Duodenal mucosa (tissue), 2 donors: ENCODE measurements around the gene GALNT6.

Experiments
- H3K27ac ChIP-seq: one replicate; pipeline ENCODE4 v1.7.0; 2013; ENCODE audit warnings: low read depth, low read length
- H3K27me3 ChIP-seq, 2 donors: one replicate each; pipeline ENCODE4 v1.7.0; 2013; ENCODE audit warnings: low read length in 2 of 2, control low read depth in 1 of 2; ENCODE audit not compliant: insufficient read depth in 2 of 2, control insufficient read depth in 1 of 2
- H3K36me3 ChIP-seq, 2 donors: one replicate each; pipeline ENCODE4 v1.7.0; 2013; ENCODE audit warnings: low read length in 2 of 2, control low read depth in 1 of 2; ENCODE audit not compliant: insufficient read depth in 2 of 2, control insufficient read depth in 1 of 2
- H3K4me1 ChIP-seq, 2 donors: one replicate each; pipeline ENCODE4 v1.7.0; 2013; ENCODE audit warnings: low read length in 2 of 2, control low read depth in 1 of 2; ENCODE audit not compliant: insufficient read depth in 2 of 2, control insufficient read depth in 1 of 2
- H3K4me3 ChIP-seq, 2 donors: one replicate each; pipeline ENCODE4 v1.7.0; 2013; ENCODE audit warnings: low read length in 2 of 2, low read depth in 1 of 2
- H3K9ac ChIP-seq, 2 donors: one replicate each; pipeline ENCODE4 v1.7.0; 2013; ENCODE audit warnings: low read length in 2 of 2, low read depth in 1 of 2
- H3K9me3 ChIP-seq, 2 donors: one replicate each; pipeline ENCODE4 v1.7.0; 2013; ENCODE audit warnings: low read length in 2 of 2, control low read depth in 1 of 2; ENCODE audit not compliant: control insufficient read depth in 1 of 2

Gene GALNT6

GRCh38 chr12:51424094-51424661 is 33.0 kb upstream of the GALNT6 start:
- Histone ChIP-seq H3K27ac (no peak overlapping the region), H3K36me3 (no peaks in the 10 kb centered on the region), H3K4me1 (peaks cover 0 to 9% of the 10 kb centered on the region in 2 donors), H3K9ac (no peak overlapping the region), H3K4me3 (peak overlapping the region; percentile 41 to 50), H3K27me3 (peaks cover 3 to 20% of the 10 kb centered on the region in 2 donors), H3K9me3 (no peaks in the 10 kb centered on the region)

GRCh38 chr12:51421266-51421884 is 30.2 kb upstream of the GALNT6 start:
- H3K27me3 ChIP-seq: peaks cover 3 to 20% of the 10 kb centered on the region in 2 donors
- H3K9me3 ChIP-seq: no peaks in the 10 kb centered on the region
- no peak overlapping the region for H3K4me3 ChIP-seq
- peaks cover 0 to 9% of the 10 kb centered on the region in 2 donors for H3K4me1 ChIP-seq
- H3K36me3 ChIP-seq: no peaks in the 10 kb centered on the region
- no peak overlapping the region for H3K27ac ChIP-seq
- H3K9ac ChIP-seq: no peak overlapping the region

- H3K9ac ChIP-seq: no peak overlapping the region
Observed at GRCh38 chr12:51419425-51420193, 28.4 kb upstream of the GALNT6 start.

GRCh38 chr12:51417826-51418225 is 26.6 kb upstream of the GALNT6 start:
- Histone ChIP-seq H3K36me3 (no peaks in the 10 kb centered on the region), H3K4me1 (no peaks in the 10 kb centered on the region), H3K9ac (no peak overlapping the region), H3K27ac (no peak overlapping the region), H3K4me3 (no peak overlapping the region), H3K9me3 (no peaks in the 10 kb centered on the region), H3K27me3 (peaks cover 0 to 4% of the 10 kb centered on the region in 2 donors)

More at GRCh38 chr12:51419425-51420193, 28.4 kb upstream of the GALNT6 start:
- H3K9me3 ChIP-seq: no peaks in the 10 kb centered on the region
- H3K4me3 ChIP-seq: no peak overlapping the region
- no peak overlapping the region for H3K27ac ChIP-seq
- no peaks in the 10 kb centered on the region for H3K36me3 ChIP-seq
- peaks cover 3 to 15% of the 10 kb centered on the region in 2 donors for H3K27me3 ChIP-seq
- H3K4me1 ChIP-seq: peaks cover 0 to 5% of the 10 kb centered on the region in 2 donors

GRCh38 chr12:51415931-51416330 is 24.7 kb upstream of the GALNT6 start:
- no peaks in the 10 kb centered on the region for H3K9me3 ChIP-seq
- no peaks in the 10 kb centered on the region for H3K4me1 ChIP-seq
- no peak overlapping the region for H3K9ac ChIP-seq
- no peak overlapping the region for H3K4me3 ChIP-seq
- H3K36me3 ChIP-seq: no peaks in the 10 kb centered on the region
- H3K27ac ChIP-seq: no peak overlapping the region
- no peaks in the 10 kb centered on the region for H3K27me3 ChIP-seq

GRCh38 chr12:51413791-51414190 is 22.6 kb upstream of the GALNT6 start:
- Histone ChIP-seq H3K27me3 (no peaks in the 10 kb centered on the region), H3K9me3 (no peaks in the 10 kb centered on the region), H3K4me3 (no peak overlapping the region), H3K4me1 (no peaks in the 10 kb centered on the region), H3K9ac (no peak overlapping the region), H3K36me3 (no peaks in the 10 kb centered on the region), H3K27ac (no peak overlapping the region)

- no peaks in the 10 kb centered on the region for H3K27me3 ChIP-seq
- H3K4me3 ChIP-seq: no peak overlapping the region
- H3K36me3 ChIP-seq: no peaks in the 10 kb centered on the region
- H3K9ac ChIP-seq: no peak overlapping the region
- H3K9me3 ChIP-seq: no peaks in the 10 kb centered on the region
- no peaks in the 10 kb centered on the region for H3K4me1 ChIP-seq
- H3K27ac ChIP-seq: no peak overlapping the region
Observed at GRCh38 chr12:51413149-51413548, 21.9 kb upstream of the GALNT6 start.

GRCh38 chr12:51409846-51410245 is 18.6 kb upstream of the GALNT6 start:
- Histone ChIP-seq H3K9me3 (no peaks in the 10 kb centered on the region), H3K4me3 (no peak overlapping the region), H3K27ac (no peak overlapping the region), H3K27me3 (no peaks in the 10 kb centered on the region), H3K36me3 (no peaks in the 10 kb centered on the region), H3K4me1 (peaks cover 24 to 28% of the 10 kb centered on the region in 2 donors), H3K9ac (no peak overlapping the region)

- H3K9me3 ChIP-seq: no peaks in the 10 kb centered on the region
- H3K36me3 ChIP-seq: no peaks in the 10 kb centered on the region
- peaks cover 45 to 49% of the 10 kb centered on the region in 2 donors for H3K4me1 ChIP-seq
- no peak overlapping the region for H3K27ac ChIP-seq
- no peaks in the 10 kb centered on the region for H3K27me3 ChIP-seq
- no peak overlapping the region for H3K9ac ChIP-seq
- H3K4me3 ChIP-seq: no peak overlapping the region
Observed at GRCh38 chr12:51407604-51408003, 16.4 kb upstream of the GALNT6 start.

- Histone ChIP-seq H3K27ac (no peak overlapping the region), H3K27me3 (no peaks in the 10 kb centered on the region), H3K4me1 (peaks cover 52 to 55% of the 10 kb centered on the region in 2 donors), H3K9me3 (no peaks in the 10 kb centered on the region), H3K9ac (peak overlapping the region; percentile 23 to 29), H3K36me3 (no peaks in the 10 kb centered on the region), H3K4me3 (no peak overlapping the region)
Observed at GRCh38 chr12:51406859-51407258, 15.7 kb upstream of the GALNT6 start.
